Liver (tissue), 3 donors: Measurements from ENCODE around the gene WWC1.

Experiments used
- CTCF ChIP-seq: fragments of 150-350 bp; IDR thresholded peaks from 2 replicates; pipeline ENCODE4 v1.5.1; 2017; ENCODE audit warnings: improper control_type of control experiment, low read depth, low read length; ENCODE audit not compliant: missing input control
- TAF1 ChIP-seq: conservative IDR thresholded peaks from 2 replicates; pipeline ENCODE4 v1.6.1; 2016; ENCODE audit warnings: antibody characterized with exemption, mild to moderate bottlenecking
- ZBTB33 ChIP-seq: IDR thresholded peaks from 2 replicates; pipeline ENCODE4 v1.6.1; 2016; ENCODE audit warnings: antibody characterized with exemption
- donor health status: healthy.
- donor health status: healthy.

- TF ChIP-seq CTCF (no peak), ZBTB33 (no peak), TAF1 (no peak)
Observed at GRCh38 chr5:168408561-168409305, 117.3 kb downstream of the WWC1 start.
